ENCODE results near the gene CCDC93.
"Not testable (repeated sequence)": the region's sequence is repeated elsewhere in the genome, so short reads cannot be mapped to it uniquely, and the experiment has no call there.

CCDC93 gene

GRCh38 chr2:118045286-118045685 is 31.4 kb upstream of the CCDC93 start:
- DNase-seq (ENCODE audit: low read depth in 2 of 2), result no peak

- no peak for DNase-seq (ENCODE audit: low read depth in 2 of 2)
Measured at GRCh38 chr2:118044854-118045253, 31.0 kb upstream of the CCDC93 start.

DNA sequence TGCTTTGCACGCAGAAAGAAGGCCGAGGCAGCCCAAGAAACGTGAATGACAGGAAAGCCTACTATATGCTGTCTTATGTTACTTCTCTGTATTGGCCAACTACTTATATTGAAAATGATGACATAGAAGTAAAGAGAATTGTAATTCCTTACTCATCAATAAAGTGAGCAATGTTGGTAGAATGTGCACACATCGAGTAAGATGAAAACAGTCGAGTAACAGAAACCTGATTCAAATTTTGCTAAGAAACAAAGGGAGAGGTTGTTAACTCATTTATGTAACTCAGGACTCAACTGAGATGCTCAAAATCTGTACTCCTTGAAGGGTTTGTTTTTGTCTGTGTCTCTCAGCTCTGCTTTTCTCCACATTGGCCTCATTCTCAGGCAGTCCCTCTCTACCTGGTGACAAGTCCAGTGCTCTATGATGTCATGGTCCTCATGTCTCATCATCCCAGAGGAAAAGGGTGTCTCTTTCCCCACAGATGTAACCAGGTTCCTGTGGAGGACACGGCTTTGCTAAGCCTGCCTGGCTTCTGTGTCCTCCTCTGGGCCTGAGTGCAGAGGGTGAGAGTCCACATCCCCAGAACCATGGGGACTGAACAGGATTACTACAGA is 30.3 kb upstream of the CCDC93 start:
- DNase-seq (ENCODE audit: low read depth in 2 of 2), result no peak

DNA sequence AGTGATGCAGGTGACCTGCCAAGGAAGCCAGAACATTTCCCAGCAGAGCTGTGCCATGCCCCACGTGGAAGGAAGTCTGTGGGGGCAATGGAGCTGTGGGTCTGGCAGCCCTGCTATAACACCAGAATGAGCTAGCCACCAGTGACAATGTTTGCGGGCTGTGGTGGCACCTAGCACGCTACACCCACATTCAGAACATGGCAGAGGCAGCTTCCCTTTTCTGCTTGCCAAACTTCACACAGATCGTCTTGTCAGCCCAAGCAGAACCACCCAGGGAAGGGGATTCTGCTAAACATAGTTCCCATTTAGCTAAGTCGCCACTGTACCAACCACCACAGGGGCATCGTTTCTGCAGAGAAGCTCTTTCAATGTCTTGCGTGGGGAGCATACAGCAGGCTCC is 27.0 kb upstream of the CCDC93 start:
- DNase-seq (ENCODE audit: low read depth in 2 of 2), result no peak

GRCh38 chr2:118032169-118033013 is 18.5 kb upstream of the CCDC93 start:
- no peak for DNase-seq (ENCODE audit: low read depth in 2 of 2)

- no peak for DNase-seq (ENCODE audit: low read depth in 2 of 2)
Measured at GRCh38 chr2:118031566-118031965, 17.7 kb upstream of the CCDC93 start.

DNA sequence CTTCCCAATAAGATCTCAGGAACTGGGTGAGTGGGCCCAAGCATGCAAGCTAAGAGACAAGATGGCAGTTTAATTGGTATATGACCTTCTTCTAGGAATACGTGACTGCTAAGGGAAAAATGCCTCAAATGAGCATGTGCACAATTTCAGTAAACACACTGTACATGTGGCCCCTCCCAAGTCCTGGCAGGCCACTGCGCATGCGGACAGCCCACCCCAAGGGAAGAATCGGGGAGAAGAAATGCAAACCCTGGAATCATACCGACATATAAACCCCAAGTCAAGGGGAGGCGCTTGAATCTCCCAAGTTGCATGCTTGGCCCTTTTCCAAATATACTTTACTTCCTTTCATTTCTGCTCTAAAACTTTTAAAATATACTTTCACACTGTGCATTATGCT is 15.2 kb upstream of the CCDC93 start:
- DNase-seq (ENCODE audit: low read depth in 2 of 2), result no peak

GRCh38 chr2:118021356-118021755 is 7.5 kb upstream of the CCDC93 start:
- no peak for DNase-seq (ENCODE audit: low read depth in 2 of 2)

DNA sequence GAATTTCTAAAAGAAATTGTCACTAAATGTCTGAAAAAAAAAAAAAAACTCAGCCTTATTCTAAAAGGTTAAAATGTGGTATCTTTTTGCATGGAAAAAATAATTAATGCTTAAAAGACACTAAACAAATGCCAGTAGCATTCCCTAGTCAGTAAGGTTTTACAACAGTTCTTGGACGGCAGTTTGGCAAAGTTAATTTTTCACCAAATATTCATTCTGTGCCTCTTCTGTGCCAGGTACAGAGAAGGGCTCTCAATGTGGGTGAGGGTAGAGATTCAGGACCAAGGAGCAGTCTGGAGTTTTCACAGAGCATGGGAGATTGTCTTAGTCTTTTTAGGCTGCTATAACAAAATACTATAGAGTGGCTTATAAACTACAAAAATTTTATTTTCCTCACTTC is 6.0 kb upstream of the CCDC93 start:
- no peak for DNase-seq (ENCODE audit: low read depth in 2 of 2)

DNA sequence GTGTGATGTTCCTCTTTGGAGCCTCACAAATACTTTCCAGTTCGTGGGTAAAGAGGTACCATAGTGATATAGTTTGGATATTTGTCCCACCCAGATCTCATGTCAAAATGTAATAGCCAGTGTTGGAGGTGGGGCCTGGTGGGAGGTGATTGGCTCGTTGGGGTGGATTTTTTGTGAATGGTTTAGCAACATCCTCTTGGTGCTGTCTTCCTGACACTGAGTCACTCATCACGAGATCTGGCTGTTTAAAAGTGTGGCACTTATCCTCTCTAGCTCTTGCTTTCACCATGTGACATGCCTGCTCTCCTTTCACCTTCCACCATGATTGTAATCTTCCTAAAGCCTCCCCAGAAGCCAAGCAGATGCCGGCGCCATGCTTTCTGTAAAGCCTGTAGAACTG is 3.0 kb upstream of the CCDC93 start:
- no peak for DNase-seq (ENCODE audit: low read depth in 2 of 2)

GRCh38 chr2:118015761-118016160 is 1.9 kb upstream of the CCDC93 start:
- not testable (repeated sequence) for DNase-seq (ENCODE audit: low read depth in 2 of 2)

DNA sequence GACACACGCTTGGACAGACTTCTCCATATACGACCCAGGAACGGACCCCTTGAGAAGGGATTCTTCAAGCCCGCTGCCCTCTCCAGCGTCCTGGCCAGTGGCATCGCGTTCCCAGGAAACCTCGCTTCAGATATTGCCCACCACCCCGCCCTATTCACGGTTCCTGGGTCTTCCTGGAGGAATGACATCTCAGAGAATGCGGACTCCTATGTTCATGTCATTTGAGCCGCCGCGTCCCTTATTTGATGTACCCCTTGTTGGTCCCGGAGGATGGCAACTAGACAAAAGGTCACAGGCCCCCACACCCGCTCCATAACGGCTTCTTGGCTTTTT is 588 bp upstream of the CCDC93 start:
- DNase-seq (ENCODE audit: low read depth in 2 of 2), result no peak

DNA sequence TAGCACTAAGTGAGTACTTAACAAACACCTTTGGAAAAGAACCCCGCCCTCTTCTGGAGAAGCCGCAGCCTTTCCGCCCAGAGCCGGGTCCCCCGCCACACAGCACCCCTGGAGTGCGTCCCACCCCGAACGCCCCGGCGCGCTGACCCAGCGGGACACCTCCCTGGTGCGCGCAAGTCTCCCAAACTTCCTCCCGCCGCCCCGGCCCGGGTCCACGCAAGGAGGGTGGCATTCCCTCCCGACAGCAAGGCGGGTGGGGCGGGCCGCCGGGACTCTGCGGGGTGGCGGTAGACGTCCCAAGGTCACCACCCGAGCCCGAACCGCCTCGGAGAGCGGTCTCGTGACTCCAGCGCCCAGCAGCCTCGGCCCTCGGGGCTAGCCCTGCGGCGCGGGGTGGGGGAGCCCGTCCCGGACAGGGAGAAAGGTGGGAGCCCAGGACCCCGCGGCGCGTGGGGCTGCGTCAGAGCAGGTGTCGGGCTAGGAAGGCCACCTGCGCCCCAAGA is 598 bp downstream of the CCDC93 start:
- DNase-seq (ENCODE audit: low read depth in 2 of 2), result no peak

DNA sequence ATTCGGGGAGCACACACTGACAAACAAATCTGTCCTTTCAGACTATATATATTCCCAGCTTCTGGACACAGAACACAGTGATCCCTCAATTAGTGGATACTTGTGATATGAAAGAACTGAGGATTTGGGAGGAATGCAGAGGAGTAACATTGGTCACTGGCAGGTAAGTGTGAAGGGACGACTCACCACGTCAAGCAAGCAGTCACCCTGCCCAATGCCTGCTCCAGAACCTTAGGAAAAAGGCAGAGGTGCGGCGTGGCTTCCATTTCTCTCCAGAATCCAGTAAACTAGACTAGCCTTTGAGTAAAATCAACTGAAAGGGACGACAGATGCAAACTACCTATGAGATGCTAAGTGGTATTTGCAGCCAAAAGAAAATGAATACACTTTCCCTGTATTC is 1.1 kb downstream of the CCDC93 start:
- no peak for DNase-seq (ENCODE audit: low read depth in 2 of 2)

GRCh38 chr2:118010473-118010872 is 3.4 kb downstream of the CCDC93 start:
- DNase-seq (ENCODE audit: low read depth in 2 of 2), result no peak

DNA sequence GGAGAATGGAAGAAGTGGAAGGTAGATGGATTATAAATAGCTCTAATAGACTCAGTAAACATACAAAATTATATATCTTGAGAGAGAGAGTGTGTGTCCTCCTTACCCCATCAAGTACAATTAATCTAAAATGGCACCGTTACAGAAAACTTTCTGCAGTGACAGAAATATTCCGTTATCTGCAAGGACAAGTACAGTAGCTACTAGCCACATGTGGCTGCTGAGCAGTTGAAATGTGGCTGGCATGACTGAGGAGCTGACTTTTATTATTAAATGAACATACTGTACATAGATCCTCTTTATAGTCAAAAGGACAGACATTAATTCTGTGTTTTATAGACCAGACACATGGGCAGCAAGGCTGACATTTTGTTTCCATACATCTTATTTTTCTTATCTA is 7.0 kb downstream of the CCDC93 start:
- DNase-seq (ENCODE audit: low read depth in 2 of 2), result no peak

DNA sequence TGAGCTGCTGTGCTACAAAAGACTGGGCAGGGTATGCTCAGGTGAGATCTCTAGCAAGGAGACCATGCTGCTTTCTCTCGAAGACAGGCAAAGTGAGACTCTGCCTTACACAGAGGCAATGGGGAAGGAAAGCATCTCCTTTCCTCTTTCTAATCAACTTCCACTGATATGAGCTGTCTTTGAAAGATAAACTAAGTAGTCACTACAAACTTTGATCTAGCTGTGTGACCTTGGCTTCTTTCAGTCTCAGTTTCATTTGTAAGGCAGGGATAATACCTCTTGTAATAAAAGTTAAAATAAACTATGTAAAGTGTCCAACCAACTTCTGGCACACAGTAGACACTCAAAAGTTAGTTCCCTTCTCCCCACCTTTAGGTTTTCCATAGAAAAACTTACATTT is 7.5 kb downstream of the CCDC93 start:
- DNase-seq (ENCODE audit: low read depth in 2 of 2), result no peak

- DNase-seq (ENCODE audit: low read depth in 2 of 2), result no peak
Measured at GRCh38 chr2:118003396-118003824, 10.5 kb downstream of the CCDC93 start.

DNA sequence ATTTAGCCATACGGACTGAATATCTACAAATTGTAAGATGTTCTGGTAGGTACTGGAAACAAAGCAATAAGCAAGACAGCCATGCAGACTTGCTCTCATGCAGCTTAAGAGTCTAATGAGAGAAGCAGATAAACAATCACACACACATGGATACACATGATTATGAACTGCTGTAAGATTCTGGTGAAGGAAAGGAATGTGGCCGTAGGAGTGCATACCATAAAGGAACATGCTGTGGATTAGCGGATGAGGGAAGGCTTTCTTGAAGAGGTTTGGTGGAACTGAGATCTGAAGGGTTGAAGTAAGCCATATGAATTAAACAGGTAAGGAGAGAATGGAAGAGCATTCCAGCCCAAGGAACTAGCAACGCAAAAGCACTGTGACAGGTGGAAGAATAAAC is 13.8 kb downstream of the CCDC93 start:
- DNase-seq (ENCODE audit: low read depth in 2 of 2), result no peak

- no peak for DNase-seq (ENCODE audit: low read depth in 2 of 2)
Measured at GRCh38 chr2:117997872-117998454, 15.9 kb downstream of the CCDC93 start.

DNA sequence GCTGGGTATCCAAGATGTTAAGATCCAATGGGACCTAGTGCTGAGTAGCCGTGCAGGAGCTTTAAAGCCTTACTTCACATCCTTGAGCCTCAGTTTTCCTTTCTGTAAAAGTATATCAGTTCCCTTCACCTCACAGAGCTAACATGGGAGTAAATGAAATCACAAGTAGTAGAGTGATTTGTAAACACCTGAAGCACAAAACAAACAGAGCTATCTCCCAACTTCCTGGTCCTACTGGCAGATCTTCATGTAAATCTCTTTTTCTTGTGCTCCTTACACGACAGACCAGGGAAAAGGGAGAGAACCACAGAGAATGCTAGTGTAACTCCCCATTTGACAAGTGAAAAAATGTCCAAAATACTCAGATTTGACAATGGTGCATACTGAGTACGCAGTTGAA is 17.3 kb downstream of the CCDC93 start:
- DNase-seq (ENCODE audit: low read depth in 2 of 2), result no peak

GRCh38 chr2:117994729-117995128 is 19.1 kb downstream of the CCDC93 start:
- no peak for DNase-seq (ENCODE audit: low read depth in 2 of 2)

GRCh38 chr2:117989854-117990438 is 23.9 kb downstream of the CCDC93 start:
- DNase-seq (ENCODE audit: low read depth in 2 of 2), result no peak
